NCI-H345 treated with DMSO at 0.1 percent for 48 hours (cell line): ENCODE measurements around the gene GOLGA6L22.
"Not testable (repeated sequence)": the region's sequence is repeated elsewhere in the genome, so short reads cannot be mapped to it uniquely, and the experiment has no call there.

Experiments used
- DNase-seq: peaks from one replicate; lab custom pipeline; 2025; ENCODE audit not compliant: unreplicated experiment; lab: John Stamatoyannopoulos, UW

Gene GOLGA6L22

GRCh38 chr15:22458603-22459002 is at the start of gene GOLGA6L22:
TSS of gene GOLGA6L22 (plus strand) at chr15:22458903. CDS start at chr15:22458994, 91 bp downstream.
- not testable (repeated sequence) for DNase-seq

- not testable (repeated sequence) for DNase-seq
These were observed 41.4 kb upstream of the GOLGA6L22 start for GRCh38 chr15:22417288-22417687.

- DNase-seq: not testable (repeated sequence)
These were observed 40.9 kb upstream of the GOLGA6L22 start for GRCh38 chr15:22417795-22418194.

- not testable (repeated sequence) for DNase-seq
These were observed 40.5 kb upstream of the GOLGA6L22 start for GRCh38 chr15:22418212-22418611.

- not testable (repeated sequence) for DNase-seq
These were observed 40.0 kb upstream of the GOLGA6L22 start for GRCh38 chr15:22418666-22419065.

- DNase-seq: not testable (repeated sequence)
These were observed 38.4 kb upstream of the GOLGA6L22 start for GRCh38 chr15:22420340-22420739.

GRCh38 chr15:22429426-22429825 is 29.3 kb upstream of the GOLGA6L22 start:
- DNase-seq: not testable (repeated sequence)

GRCh38 chr15:22431687-22432086 is 27.0 kb upstream of the GOLGA6L22 start:
- DNase-seq: not testable (repeated sequence)

- not testable (repeated sequence) for DNase-seq
These were observed 35.9 kb downstream of the GOLGA6L22 start for GRCh38 chr15:22494490-22495113.

GRCh38 chr15:22497200-22497599 is 38.5 kb downstream of the GOLGA6L22 start:
- not testable (repeated sequence) for DNase-seq

GRCh38 chr15:22498220-22498925 is 39.7 kb downstream of the GOLGA6L22 start:
- DNase-seq: not testable (repeated sequence)

- DNase-seq: not testable (repeated sequence)
These were observed 43.6 kb downstream of the GOLGA6L22 start for GRCh38 chr15:22502272-22502671.

GRCh38 chr15:22506959-22507358 is 48.3 kb downstream of the GOLGA6L22 start:
- DNase-seq: not testable (repeated sequence)

- DNase-seq: not testable (repeated sequence)
These were observed 57.4 kb downstream of the GOLGA6L22 start for GRCh38 chr15:22516140-22516539.
